AG10803 (cell line): ENCODE data around the gene SLC25A42.

Source experiments
- DNase-seq: peaks from one replicate; pipeline ENCODE4 v3.0.0; 2010; ENCODE audit warnings: low read depth
- H3K4me3 ChIP-seq: 2 replicates; pipeline ENCODE4 v1.5.1; 2011; ENCODE audit warnings: mild to moderate bottlenecking, low read length, control low read depth
- CTCF ChIP-seq: conservative IDR thresholded peaks from 2 replicates; pipeline ENCODE4 v1.5.1; 2011; ENCODE audit warnings: mild to moderate bottlenecking, low read length, control low read depth, inconsistent platforms

The SLC25A42 gene

GRCh38 chr19:19155495-19156219 is 91.9 kb downstream of the SLC25A42 start:
- no peak overlapping the region for H3K4me3 ChIP-seq
- no peak for DNase-seq
- no peak for TF ChIP-seq CTCF

GRCh38 chr19:19157808-19158207 is 94.0 kb downstream of the SLC25A42 start:
- TF ChIP-seq CTCF = no peak
- no peak for DNase-seq
- H3K4me3 ChIP-seq = no peak overlapping the region

GRCh38 chr19:19159534-19159933 is 95.7 kb downstream of the SLC25A42 start:
- H3K4me3 ChIP-seq = no peak overlapping the region
- TF ChIP-seq CTCF = no peak
- DNase-seq = no peak

- no peak overlapping the region for H3K4me3 ChIP-seq
- DNase-seq = no peak
- TF ChIP-seq CTCF = no peak
Observed at GRCh38 chr19:19160461-19161035, 96.8 kb downstream of the SLC25A42 start.

GRCh38 chr19:19162495-19162894 is 98.7 kb downstream of the SLC25A42 start:
- DNase-seq = no peak
- no peak overlapping the region for H3K4me3 ChIP-seq
- TF ChIP-seq CTCF = no peak
